HuH-7.5 (cell line): Measurements from ENCODE around the gene OR52L1.

Experiments
- DNase-seq: peaks from one replicate; pipeline ENCODE4 v3.0.0; 2011; ENCODE audit warnings: low spot score

The OR52L1 gene

DNA sequence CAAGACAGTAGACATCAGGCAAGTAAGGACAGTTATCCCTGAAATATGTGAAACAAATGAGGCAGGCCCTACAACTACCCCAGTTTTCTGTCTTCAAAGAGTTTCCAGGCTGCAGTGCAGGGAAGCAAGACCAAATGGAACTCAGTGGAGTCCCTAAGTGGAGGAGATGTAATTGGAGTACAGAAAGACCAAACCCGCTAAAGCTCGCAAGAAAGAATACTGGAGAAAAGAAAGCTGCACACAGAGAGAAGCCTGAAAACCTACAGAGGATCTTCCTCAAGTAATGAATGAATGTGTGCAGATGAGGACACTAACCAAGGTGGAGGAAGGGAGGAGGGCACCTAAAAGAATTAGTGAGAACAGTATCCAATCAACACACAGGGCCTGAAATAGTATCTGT lies 46.0 kb downstream of the OR52L1 start:
- no peak for DNase-seq

- DNase-seq, result peak; percentile 23
Measured at GRCh38 chr11:5938603-5938965, 48.2 kb downstream of the OR52L1 start.

- peak; percentile 16 for DNase-seq
Measured at GRCh38 chr11:5937868-5938602, 48.8 kb downstream of the OR52L1 start.
